ENCODE results near the gene B9D2.
"Not testable (repeated sequence)": the region's sequence is repeated elsewhere in the genome, so short reads cannot be mapped to it uniquely, and the experiment has no call there.

B9D2 gene

GRCh38 chr19:41386442-41386841 is 22.5 kb upstream of the B9D2 start:
- DNase-seq, result no peak

DNA sequence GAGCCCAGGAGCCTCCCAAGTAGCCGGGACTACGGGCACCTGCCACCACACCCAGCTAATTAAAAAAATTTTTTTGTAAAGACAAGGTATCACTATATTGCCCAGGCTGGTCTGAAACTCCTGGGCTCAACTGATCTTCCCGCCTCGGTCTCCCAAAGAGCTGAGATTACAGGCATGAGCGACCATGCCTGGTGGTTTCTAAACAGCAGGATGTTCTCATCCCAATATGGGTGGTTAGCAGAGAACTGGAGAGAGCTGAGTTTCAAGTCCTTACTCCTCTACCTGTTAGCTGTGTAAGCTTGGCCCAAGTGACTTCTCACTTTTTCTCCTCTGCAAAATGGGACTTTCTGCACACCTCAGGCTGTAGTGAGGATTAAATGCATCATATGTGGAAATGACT is 20.4 kb upstream of the B9D2 start:
- DNase-seq, result no peak

DNA sequence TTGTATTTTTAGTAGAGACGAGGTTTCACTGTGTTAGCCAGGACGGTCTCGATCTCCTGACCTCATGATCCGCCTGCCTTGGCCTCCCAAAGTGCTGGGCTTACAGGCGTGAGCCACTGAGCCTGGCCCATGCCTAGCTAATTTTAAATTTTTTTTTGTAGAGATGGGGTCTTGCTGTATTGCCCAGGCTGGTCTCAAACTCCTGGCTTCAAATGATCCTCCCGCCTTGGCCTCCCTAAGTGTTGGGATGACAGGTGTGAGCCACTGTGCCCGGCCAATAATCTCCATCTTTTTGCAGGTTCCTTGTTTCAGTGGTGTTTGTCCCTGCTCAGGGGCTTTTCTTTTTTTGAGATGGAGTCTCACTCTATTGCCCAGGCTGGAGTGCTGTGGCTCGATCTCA is 17.6 kb upstream of the B9D2 start:
- DNase-seq, result not testable (repeated sequence)

DNA sequence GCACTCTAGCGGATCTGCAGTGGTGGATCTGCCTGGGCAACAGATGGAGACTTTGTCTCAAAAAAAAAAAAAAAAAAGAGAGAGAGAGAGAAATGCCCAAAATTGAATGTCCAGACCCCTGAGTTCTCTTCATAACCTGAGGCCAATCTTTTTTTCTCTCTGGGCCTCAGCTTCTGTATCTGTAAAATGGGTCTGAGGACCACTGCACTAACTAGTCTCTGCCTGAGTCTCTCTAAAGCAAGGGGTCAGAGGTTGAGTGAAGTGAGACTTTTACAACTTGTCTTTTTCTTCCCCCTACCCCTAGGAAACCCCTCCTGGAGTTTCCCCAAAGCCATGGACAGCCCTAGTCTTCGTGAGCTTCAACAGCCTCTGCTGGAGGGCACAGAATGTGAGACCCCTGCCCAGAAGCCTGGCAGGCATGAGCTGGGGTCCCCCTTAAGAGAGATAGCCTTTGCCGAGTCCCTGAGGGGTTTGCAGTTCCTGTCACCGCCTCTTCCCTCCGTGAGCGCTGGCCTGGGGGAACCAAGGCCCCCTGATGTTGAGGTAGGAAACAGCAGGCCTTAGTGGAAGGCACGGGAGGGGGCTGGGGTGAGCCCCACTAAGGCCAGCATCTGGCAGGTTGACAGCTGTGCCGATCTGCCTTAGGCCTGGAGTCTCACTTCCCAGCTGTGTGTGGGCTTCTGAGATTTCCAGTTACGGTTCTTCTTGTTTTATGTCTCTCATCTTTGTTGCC is 14.2 kb upstream of the B9D2 start:
- no peak for DNase-seq

DNA sequence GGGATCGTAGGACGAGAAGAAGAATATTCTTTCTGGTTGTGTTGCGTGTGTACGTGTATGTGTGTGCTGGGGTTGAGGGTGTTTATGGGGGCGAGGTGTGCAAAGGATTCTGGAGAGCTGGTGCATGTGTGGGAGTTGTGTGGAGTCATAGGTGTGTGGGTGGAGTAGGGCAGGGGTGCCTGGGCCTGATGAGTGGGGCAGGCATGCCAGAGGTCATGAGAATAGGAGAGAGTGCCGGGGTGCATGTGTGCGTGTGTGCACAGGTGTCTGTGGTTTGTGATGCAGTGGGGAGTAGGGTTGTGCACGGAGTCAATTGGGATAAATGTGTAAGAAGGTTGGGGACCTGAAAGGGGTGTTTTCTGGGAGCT is 13.0 kb upstream of the B9D2 start:
- DNase-seq, result no peak

GRCh38 chr19:41376241-41376997 is 12.5 kb upstream of the B9D2 start, which contains the start of gene TMEM91:
TSS of gene TMEM91 (plus strand) at chr19:41376533. CDS start at chr19:41378310, 1,777 bp downstream.
- no peak for DNase-seq

GRCh38 chr19:41373993-41374392 is 10.0 kb upstream of the B9D2 start:
- DNase-seq, result peak; percentile 90

DNA sequence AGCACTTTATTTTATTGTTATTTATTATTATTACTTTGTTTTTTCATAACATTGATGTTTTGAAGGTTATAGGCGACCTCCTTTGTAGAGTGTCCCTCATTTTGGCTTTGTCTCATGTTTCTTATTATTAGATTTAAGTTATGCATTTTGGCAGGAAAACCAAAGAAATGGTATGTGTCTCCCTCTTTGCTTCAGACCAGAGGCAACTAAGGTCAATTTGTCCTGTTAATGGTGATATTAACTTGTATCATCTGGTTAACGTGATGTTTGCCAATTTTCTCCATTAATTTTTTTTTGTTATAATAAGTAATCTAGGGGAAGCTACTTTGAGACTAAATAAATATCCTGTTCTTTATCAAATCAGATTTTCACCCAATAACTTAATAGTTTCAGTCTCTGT is 8.6 kb upstream of the B9D2 start:
- DNase-seq, result no peak

DNA sequence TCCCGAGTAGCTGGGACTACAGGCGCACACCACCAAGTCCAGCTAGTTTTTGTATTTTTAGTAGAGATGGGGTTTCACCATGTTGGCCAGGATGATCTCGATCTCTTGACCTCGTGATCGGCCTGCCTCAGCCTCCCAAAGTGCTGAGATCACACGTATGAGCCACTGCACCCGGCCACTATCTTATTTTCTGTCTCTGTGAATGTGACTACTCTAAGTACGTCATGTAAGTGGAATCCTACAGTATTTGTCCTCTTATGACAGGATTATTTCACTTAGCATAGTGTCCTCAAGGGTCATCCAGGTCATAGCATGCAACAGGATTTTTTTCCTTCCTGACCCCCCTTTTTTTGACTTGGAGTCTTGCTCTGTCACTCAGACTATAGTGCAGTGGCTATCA is 7.6 kb upstream of the B9D2 start:
- DNase-seq, result no peak

GRCh38 chr19:41371119-41371518 is 7.2 kb upstream of the B9D2 start:
- DNase-seq, result not testable (repeated sequence)

DNA sequence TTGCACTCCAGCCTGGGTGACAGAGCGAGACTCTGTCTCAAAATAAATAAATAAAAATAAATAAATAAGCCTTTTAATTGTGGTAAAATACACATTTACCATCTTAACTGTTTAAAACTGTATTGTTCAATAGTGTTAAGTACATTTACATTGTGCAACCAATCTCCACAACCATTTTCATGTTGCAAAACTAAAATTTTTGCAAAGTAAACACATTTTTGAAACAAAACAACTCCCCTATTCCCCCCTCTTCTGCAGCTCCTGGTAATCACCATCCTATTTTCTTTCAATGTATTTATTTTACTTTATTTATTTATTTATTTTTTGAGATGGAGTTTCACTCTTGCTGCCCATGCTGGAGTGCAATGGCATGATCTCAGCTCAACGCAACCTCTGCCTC is 5.8 kb upstream of the B9D2 start:
- DNase-seq, result no peak

DNA sequence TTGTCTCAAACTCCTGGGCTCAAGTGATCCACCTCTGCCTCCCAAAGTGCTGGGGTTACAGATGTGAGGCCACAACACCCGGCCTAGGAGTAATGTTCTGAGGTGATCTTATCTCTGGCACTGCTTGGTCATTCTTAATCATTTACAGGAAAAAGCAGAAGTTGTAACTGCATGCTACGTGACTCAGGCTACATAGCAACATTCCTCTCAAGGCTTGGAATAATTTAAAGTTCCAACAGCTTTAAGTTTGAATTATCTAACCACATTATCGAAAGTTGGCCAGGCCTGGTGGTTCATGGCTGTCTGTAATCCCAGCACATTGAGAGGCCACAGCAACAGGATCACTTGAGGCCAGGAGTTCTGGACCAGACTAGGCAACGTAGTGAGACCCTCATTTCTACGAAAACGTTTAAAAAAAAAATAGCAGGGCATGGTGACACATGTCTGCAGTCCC is 3.9 kb upstream of the B9D2 start:
- no peak for DNase-seq

GRCh38 chr19:41366089-41366488 is 2.1 kb upstream of the B9D2 start:
- DNase-seq, result no peak

- no peak for DNase-seq
Observed at GRCh38 chr19:41364524-41365391, 809 bp upstream of the B9D2 start.

DNA sequence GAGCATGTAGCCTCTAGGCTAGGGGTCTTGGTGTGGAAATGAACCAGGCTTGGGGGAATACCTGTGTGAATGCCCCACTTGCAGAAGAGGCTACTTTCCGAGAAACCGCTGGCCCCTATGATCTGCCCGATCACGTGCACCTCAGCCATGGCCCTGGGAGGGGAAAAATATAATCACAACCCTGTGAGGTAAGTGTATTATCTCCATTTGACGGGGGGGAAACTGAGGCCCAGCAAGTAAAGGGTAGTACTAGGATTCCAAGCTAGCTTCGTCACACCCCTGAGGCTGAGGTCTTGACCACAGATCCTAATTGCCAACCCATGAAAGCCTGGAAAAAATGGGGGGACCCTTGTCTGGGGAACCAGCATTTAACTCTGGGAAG is 587 bp downstream of the B9D2 start:
- no peak for DNase-seq

- DNase-seq, result no peak
Observed at GRCh38 chr19:41362143-41362847, 1.7 kb downstream of the B9D2 start.

- DNase-seq, result no peak
Observed at GRCh38 chr19:41359741-41360140, 4.2 kb downstream of the B9D2 start.

DNA sequence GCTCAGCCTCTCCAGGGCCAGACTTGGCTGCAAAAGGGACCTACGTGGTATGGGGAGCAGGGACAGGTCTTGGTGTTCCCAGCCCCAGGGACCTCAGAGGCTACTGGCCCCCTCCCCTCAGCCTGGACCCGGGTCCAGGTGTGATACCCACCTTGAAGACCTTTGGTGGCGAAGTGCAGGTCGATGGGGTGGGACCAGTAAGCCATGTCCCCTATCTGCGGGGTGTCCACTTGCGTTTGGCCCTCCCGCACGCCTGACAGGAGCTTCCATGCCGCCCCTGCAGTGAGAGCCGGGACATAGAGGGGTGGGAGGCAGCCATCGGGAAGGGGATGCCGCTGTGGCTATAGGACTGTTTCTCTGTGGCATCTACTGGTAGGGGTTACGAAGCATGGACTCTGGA is 6.2 kb downstream of the B9D2 start:
- DNase-seq, result no peak

DNA sequence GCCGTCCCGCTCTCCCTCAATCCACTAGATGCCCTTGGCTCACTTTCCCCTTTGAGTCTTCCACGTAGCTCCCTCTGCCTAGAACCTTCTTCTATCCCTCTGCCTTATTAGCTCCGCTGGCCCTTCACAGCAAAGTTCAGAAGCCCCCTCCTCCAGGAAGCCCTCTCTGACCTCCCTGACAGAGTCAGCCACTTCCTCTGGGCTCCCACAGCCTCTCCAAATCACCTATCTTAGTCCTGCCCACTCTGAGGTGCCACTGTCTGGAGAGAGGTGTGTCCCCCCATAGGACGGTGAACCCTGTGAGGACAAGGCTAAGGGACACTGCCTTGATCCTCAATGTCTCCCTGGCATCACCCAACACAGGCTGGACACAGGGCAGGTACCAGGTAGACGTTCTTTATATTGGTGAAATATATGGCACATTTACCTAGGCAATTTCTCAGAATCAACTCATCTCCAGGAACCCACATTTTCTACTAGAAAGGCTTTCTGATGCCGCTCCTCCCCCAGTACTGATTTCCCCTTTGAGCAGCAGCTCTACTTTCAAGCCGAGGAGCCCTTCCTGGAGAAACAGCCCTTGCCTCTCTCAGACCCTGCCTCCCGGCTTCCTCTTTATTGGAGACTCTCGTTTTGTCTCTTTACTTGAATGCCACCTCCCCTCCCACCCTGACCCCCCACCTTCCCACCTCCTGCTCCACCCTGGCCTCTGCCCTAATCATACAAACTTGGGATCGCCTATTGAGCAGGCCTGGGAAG is 6.8 kb downstream of the B9D2 start:
- DNase-seq, result no peak

DNA sequence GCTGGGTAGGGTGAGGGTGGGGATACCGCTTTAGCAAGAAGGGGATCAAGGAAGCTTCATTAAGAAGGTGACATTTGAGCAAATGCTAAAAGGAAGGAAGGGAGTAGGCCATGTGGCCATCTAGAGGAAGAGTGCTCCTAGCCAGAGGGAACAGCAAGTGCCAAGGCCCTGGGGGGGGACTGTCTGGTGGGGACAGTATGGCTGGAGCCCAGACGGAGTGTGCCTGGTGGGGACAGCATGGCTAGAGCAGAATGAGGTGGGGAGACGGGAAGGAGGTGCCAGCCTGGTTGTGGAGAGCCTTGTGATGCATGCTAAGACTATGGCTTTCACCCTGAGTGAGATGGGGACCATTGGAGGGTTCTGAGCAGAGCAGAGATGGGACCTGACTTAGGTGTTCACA is 8.1 kb downstream of the B9D2 start:
- no peak for DNase-seq

DNA sequence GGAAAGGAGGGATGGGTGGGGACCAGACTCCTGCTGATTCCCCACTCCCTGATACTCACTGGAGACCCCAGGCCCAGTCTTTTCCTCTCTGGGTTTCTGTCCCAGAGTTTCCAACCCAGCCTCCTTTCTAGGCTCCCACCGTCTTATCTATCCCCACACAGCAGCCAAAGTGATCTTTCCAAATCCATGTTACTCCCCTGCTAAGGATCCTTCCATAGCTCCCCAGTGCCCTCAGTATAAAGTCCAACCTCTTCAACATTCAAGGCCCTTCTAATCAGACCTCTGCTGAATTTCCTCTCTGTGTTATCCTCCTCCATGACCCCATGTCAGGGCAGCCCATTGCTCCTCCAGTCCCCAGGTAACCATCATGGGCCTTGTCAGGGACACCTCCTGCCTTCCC is 8.9 kb downstream of the B9D2 start:
- DNase-seq, result no peak

DNA sequence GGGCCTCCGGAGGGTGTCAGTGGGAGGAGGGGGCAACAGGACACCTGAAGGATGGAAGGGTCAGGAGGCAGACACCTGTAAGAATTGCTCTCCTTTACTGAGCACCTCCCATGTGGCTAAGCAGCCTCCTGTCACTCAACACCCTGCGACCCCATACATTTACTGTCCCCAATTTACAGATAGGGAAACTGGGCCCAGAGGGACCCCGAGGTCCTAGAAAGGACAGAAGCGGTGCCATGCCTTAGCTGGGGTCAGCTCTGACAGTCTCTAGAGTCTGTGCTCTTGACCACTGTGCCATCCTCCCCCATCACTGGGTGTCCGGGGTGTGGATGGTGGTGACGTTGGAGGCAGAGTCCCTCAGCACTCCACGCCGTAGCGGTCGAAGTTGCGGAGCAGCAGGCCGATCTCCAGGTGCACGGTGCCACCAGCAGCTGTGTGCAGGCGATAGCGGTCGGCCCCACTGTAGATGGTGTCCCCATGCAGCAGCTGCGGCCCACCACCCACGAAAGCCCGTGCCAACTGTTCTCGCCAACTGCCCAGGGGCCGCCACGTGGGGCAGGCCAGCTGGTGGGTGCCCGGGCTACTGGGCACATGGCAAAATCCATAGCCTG is 9.5 kb downstream of the B9D2 start:
- DNase-seq, result no peak

Measured in NCI-H2171 (cell line).